Common myeloid progenitor, CD34-positive (primary cell): ENCODE measurements around the gene CYTH2.
A peak's percentile ranks its signal among the peaks of the same experiment; 100 is the strongest.

Experiments
- CTCF ChIA-PET: fragments of 350-600 bp; sonication (Branson Sonifier 250); formaldehyde crosslinking; loops from one replicate; lab custom pipeline; 2021; ENCODE audit warnings: antibody characterized with exemption; lab: Charles Lee
- POLR2A ChIA-PET: fragments of 350-600 bp; sonication (Branson Sonifier 250); formaldehyde crosslinking; loops from one replicate; lab custom pipeline; 2021; ENCODE audit warnings: antibody characterized with exemption; lab: Charles Lee
- DNase-seq, 3 donors: peaks; one replicate each; pipeline versions ENCODE4 v3.0.0 to v3.0.0-alpha.2; 2013
- H3K27ac ChIP-seq, 2 experiments: 1 replicate in 1 of 2; 2 replicates in 1 of 2; pipeline ENCODE4 v1.7.0; 2013; ENCODE audit warnings: inconsistent platforms in 2 of 2, low read length in 2 of 2, mild to moderate bottlenecking in 2 of 2, low read depth in 1 of 2, moderate library complexity in 1 of 2; ENCODE audit not compliant: severe bottlenecking in 2 of 2, insufficient read depth in 1 of 2, poor library complexity in 1 of 2
- H3K27me3 ChIP-seq, 5 experiments: replicated peaks in 2 of 5; 1 replicate in 3 of 5; 2 replicates in 2 of 5; pipeline versions ENCODE4 v1.6.1 to v1.7.0; 2013; ENCODE audit warnings: low read length in 4 of 5, mild to moderate bottlenecking in 2 of 5, moderate library complexity in 2 of 5, inconsistent platforms in 1 of 5; ENCODE audit not compliant: insufficient read depth in 5 of 5, control insufficient read depth in 4 of 5
- H3K36me3 ChIP-seq, 4 experiments: 1 replicate in 2 of 4; 2 replicates in 2 of 4; pipeline versions ENCODE4 v1.6.1 to v1.7.0; 2013; ENCODE audit warnings: low read length in 3 of 4, control low read depth in 1 of 4, mild to moderate bottlenecking in 1 of 4; ENCODE audit not compliant: control insufficient read depth in 4 of 4, insufficient read depth in 4 of 4
- H3K4me1 ChIP-seq, 4 experiments: 1 replicate in 3 of 4; 2 replicates in 1 of 4; pipeline versions ENCODE4 v1.6.1 to v1.7.1; 2013; ENCODE audit warnings: low read length in 3 of 4, mild to moderate bottlenecking in 3 of 4, control low read depth in 1 of 4, inconsistent platforms in 1 of 4, moderate library complexity in 1 of 4; ENCODE audit not compliant: control insufficient read depth in 4 of 4, insufficient read depth in 4 of 4; ENCODE audit errors: control extremely low read depth in 1 of 4
- H3K4me3 ChIP-seq, 7 experiments: 1 replicate in 4 of 7; 2 replicates in 3 of 7; pipeline versions ENCODE4 v1.5.1 to v1.7.0; 2013; ENCODE audit warnings: mild to moderate bottlenecking in 7 of 7, low read length in 6 of 7, moderate library complexity in 6 of 7, inconsistent platforms in 2 of 7, low read depth in 2 of 7, control low read depth in 1 of 7; ENCODE audit not compliant: insufficient read depth in 4 of 7, control insufficient read depth in 1 of 7; ENCODE audit errors: extremely low read depth in 1 of 7
- H3K9me3 ChIP-seq, 5 experiments: 1 replicate in 4 of 5; 2 replicates in 1 of 5; pipeline versions ENCODE4 v1.6.1 to v1.7.1; 2013; ENCODE audit warnings: low read length in 4 of 5, mild to moderate bottlenecking in 2 of 5, inconsistent platforms in 1 of 5, low read depth in 1 of 5, moderate library complexity in 1 of 5; ENCODE audit not compliant: control insufficient read depth in 4 of 5, insufficient read depth in 2 of 5; ENCODE audit errors: control extremely low read depth in 1 of 5
- WGBS: methylation state at CpG from one replicate; pipeline ENCODE4 v1.1.5; 2013; ENCODE audit not compliant: insufficient coverage; 5-methylcytosine and 5-hydroxymethylcytosine counted together

The CYTH2 gene

DNA sequence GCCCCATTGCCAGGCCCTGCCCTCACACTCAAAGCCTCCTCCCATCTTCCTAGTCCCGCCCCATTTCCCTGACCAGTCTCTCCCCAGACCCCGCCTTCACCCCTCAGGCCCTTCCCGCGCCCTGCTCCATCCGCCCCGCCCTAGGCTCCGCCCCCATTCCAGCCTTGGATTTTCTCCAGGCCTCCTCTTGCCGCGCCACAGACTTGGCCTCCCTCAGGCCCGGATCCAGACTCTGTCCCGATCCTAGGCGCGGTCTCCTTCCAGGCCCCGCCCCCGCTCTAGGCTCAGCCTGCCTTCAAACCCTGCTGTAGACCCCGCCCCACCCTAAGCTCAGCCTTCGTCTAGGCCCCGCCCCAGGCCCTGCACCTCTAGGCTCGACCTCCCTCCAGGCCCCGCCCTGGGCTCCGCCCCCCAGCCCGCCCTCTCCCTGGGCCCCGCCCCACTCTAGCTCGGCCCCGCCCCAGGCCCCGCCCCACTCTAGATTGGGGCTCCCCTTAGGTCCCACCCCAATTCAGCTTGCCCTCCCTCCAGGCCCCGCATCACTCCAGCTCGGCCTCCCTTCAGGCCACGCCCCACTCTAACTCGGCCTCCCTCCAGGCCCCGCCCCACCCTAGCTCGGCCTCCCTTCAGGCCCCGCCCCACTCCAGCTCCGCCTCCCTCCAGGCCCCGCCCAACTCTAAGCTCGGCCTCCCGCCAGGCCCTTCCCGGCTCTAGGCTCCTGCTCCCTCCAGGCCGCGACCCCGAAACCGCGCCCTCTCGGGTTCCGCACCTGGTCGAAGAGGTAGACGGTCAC lies 24.0 kb downstream of the CYTH2 start:
- Histone ChIP-seq H3K27ac (peak overlapping the region in 1 of 2 experiments; percentile 43), H3K4me3 (peak overlapping the region; percentile 19 to 81 (median 64))

DNA sequence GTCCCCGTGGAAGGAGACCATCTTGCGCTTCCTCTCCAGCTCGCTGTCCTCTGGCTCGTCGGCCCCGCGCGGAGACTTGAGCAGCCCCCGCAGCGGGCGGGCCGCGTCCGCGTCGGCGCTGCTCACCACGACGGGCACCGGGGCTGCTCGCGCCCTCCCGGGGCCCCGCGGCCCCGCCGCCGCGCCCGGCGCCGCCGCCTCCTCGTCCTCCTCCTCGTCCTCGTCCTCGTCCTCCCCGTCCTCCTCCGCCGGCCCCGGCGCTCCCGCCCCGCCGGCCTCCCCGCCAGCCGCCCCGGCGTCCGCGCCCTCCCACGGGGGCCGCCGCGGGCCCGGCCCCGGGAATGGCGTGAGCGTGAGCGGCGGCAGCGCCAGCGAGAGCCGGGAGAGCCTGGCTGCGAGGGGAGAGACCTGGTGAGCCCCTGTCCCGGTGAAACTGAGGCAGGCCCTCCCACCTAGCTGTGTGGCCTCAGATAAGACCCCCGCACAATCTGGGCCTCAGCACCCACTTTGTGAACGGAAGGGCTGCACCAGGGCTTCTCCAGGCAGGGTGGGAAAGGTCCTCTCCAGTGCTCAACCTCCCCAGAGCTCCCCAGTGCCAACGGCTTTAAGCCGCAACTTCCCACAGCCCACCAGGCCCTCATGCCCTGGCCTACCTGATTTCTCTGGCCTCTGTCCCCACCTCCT lies 24.7 kb downstream of the CYTH2 start:
- Histone ChIP-seq H3K27ac (no peak overlapping the region), H3K9me3 (no peaks in the 10 kb centered on the region), H3K36me3 (no peaks in the 10 kb centered on the region), H3K4me1 (peaks cover 0 to 45% (median 36%) of the 10 kb centered on the region in 4 experiments), H3K4me3 (peak overlapping the region; percentile 19 to 81 (median 64)), H3K27me3 (peaks cover 0 to 31% (median 3%) of the 10 kb centered on the region in 5 experiments)
- DNase-seq: no peak
- WGBS: 1% methylated on average over 54 of the region's 70 CpGs
- ChIA-PET CTCF (interaction anchor here (0.6 to 7.5 kb wide), 6 partner anchors 14 to 103 kb away, joined by 3 to 98 read pairs (median 4); partner anchors contain the start of gene KDELR1), POLR2A (no interaction called here)

More for the DNA sequence above, 24.0 kb downstream of the CYTH2 start:
- WGBS: 1% methylated on average over 23 of the region's 47 CpGs
- POLR2A ChIA-PET: interaction anchor here (0.6 kb wide), 1 partner anchor 9 kb away, joined by 3 read pairs; no protein-coding TSS in a partner anchor
- DNase-seq: peak; percentile 91 to 96 (median 96)
- peaks cover 0 to 29% (median 3%) of the 10 kb centered on the region in 5 experiments for H3K27me3 ChIP-seq
- CTCF ChIA-PET: interaction anchor here (0.6 to 7.5 kb wide), 6 partner anchors 8 to 102 kb away, joined by 3 to 98 read pairs (median 4); partner anchors contain the start of gene KDELR1
- H3K4me1 ChIP-seq: peaks cover 0 to 45% (median 36%) of the 10 kb centered on the region in 4 experiments
- no peaks in the 10 kb centered on the region for H3K36me3 ChIP-seq
- no peaks in the 10 kb centered on the region for H3K9me3 ChIP-seq

- WGBS: 52% methylated on average over 6 of the region's 6 CpGs
- POLR2A ChIA-PET: interaction anchor here (0.6 to 1.1 kb wide), 2 partner anchors 23 to 49 kb away, joined by 3 read pairs; no protein-coding TSS in a partner anchor
- peaks cover 0 to 38% (median 32%) of the 10 kb centered on the region in 4 experiments for H3K4me1 ChIP-seq
- DNase-seq: peak in 2 of 3 donors; percentile 32 to 38
- H3K27me3 ChIP-seq: peaks cover 0 to 31% (median 3%) of the 10 kb centered on the region in 5 experiments
- CTCF ChIA-PET: interaction anchor here (0.6 to 2.8 kb wide), 4 partner anchors 13 to 113 kb away, joined by 3 to 10 read pairs (median 3); no protein-coding TSS in a partner anchor
- H3K27ac ChIP-seq: no peak overlapping the region
- H3K9me3 ChIP-seq: no peaks in the 10 kb centered on the region
- no peak overlapping the region for H3K4me3 ChIP-seq
- H3K36me3 ChIP-seq: no peaks in the 10 kb centered on the region
These were observed 26.2 kb downstream of the CYTH2 start for GRCh38 chr19:48495396-48495795.

DNA sequence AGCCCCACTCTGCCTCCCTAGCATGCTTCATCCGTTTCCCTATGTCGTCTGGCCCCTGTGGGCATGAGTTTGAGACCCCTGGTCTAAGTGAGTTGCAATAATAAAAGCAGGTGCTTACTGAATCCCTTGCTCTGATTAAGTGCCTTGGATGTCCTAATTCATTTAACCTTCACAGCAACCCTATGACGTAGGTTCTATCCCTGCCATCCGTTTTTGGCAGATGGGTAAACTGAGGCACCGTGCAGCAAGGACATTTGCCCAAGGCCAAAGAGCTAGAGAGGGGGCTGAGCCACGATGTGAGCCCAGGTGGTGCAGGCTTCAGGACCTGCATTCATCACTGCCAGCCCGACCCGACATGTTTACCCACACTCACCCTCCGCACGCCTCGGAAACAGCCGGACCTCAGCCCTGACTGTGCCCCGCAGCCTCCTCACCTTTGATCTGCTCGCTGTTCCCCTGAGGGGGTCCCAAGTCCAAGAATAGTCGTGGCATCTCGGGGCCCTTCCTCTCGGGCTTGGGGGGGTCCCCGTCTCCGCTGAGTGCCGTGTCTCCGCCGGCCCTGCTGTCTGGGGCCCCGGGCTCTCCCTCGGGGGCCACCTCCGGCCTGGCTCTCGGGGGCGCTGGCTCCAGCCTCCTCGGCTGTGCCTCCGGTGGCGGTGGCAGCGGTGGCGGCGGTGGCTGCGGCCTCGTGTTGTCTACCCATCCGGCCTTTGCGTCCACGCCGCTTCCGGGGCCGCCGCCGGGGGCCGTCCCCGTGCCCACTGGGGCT lies 28.0 kb downstream of the CYTH2 start:
- H3K27me3 ChIP-seq: peaks cover 0 to 35% (median 3%) of the 10 kb centered on the region in 5 experiments

DNA sequence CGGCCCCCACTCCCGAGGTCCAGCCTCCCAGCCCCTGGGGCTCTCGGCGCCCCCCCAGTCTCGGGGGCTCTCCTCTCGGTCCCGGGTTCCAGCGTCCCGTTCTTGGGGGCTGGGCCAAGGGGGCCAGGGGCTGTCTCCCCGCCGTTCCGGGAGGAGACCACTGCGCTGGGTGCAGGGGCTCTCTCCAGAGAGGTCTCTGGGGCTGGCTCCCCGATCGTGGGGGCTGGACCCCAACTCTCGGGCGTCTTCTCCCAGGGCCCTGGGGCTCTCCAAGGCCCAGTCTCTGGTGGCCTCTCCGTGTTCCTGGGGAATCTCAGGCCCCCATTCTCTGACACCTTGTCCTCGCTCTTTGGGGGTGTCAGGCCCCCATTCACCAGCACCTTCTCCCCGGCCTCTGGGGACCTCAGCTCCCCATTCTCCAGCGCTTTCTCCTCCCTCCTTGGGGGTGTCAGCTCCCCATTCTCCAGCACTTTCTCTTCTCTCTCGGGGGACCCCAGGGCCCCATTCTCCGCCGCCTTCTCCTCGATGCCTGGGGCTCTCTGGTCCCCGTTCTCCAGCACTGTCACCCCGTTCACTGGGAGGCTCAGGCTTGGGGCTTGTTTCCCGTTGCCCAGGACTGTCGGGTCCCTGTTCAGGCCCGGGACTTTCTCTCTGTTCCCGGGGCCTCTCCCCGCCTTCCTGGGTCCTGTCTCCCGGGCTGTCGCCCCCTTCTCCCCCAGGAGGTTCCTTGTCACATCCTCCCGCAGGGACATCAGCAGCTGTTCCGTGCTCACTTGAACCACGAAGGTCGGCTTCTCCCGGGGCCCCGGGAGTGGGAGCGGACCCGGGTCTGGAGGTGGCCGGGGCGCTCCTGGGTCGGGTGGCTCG lies 28.8 kb downstream of the CYTH2 start:
- ChIA-PET CTCF (interaction anchor here (0.6 to 1.8 kb wide), 3 partner anchors 7 to 366 kb away, joined by 3 to 5 read pairs (median 3); no protein-coding TSS in a partner anchor), POLR2A (no interaction called here)
- Histone ChIP-seq H3K36me3 (no peaks in the 10 kb centered on the region), H3K4me3 (no peak overlapping the region), H3K27ac (no peak overlapping the region), H3K4me1 (peaks cover 0 to 32% (median 28%) of the 10 kb centered on the region in 4 experiments), H3K9me3 (no peaks in the 10 kb centered on the region), H3K27me3 (peaks cover 0 to 35% (median 3%) of the 10 kb centered on the region in 5 experiments)
- 43% methylated on average over 37 of the region's 46 CpGs for WGBS
- DNase-seq: no peak

More for the DNA sequence above, 28.0 kb downstream of the CYTH2 start:
- no peak for DNase-seq
- no peaks in the 10 kb centered on the region for H3K36me3 ChIP-seq
- H3K27ac ChIP-seq: no peak overlapping the region
- no peaks in the 10 kb centered on the region for H3K9me3 ChIP-seq
- peaks cover 0 to 35% (median 30%) of the 10 kb centered on the region in 4 experiments for H3K4me1 ChIP-seq
- 47% methylated on average over 44 of the region's 45 CpGs for WGBS
- ChIA-PET CTCF (interaction anchor here (1.4 to 1.8 kb wide), 3 partner anchors 8 to 109 kb away, joined by 3 to 5 read pairs (median 3); no protein-coding TSS in a partner anchor), POLR2A (no interaction called here)
- no peak overlapping the region for H3K4me3 ChIP-seq
